ENCODE results near the gene ABLIM2. TPM values are rescaled to one million over a fixed set of nuclear protein-coding genes. Genes with fewer than 3 reads are reported as not detected.

Gene ABLIM2
- total and polyA plus RNA-seq, 2 of the 4 experiments (the other 2 are of a cell fraction), result under 0.01 to 0.10 TPM

DNA sequence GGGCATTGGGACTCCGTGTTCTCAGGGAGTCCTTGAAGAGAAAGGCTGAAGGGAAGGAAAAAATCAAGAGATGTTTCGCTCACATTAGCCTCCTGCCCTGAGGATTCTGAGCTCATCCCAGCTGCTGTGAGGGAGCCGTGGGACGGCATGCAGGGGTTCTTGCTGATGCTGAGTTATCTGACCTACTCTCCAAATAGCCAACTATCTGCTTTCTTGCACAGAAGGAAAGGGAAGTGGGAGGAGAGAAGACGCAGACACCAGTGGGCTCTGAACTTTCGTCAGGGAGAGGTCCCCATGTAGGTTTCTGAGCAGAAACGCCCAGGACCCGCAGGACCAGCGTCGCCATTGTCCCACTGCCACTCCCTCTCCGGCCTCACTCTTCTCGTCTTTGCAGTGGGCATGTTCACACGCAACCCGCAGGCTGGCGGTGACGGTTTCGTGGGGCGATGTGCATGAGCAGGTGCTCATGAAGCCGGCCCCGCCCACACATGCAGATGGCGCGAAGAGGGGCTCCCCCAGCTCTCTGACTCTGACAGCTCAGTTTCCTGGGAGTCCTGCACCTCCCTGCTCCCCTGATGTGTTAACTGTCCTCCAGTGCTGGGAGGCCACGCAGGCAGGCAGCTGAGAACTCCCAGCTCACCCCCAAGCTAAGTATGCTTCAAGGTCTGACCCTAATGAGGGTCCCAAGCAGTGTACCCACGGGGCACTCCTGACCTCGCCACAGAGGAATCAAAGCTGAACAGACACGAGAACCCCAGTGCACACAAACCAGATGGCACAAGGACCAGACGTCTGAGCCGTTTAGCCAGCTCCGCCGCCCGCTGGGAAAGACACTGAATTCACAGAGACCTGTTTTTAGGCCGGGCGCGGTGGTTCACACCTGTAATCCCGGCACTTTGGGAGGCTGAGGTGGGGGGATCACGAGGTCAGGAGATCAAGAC lies 13.6 kb upstream of the ABLIM2 start:
- dilution Hi-C loops (cut with HindIII; ENCODE audit: low sequenced_read_pairs, unreplicated experiment) (no loop called here), intact Hi-C loops (cut with micrococcal nuclease) (no loop called here), in situ Hi-C loops (cut with MboI; ENCODE audit: low sequenced_read_pairs) (no loop called here)
- Histone ChIP-seq H3K27ac (ENCODE audit: insufficient read depth, low read length) (no peak overlapping the region), H3K4me1 (ENCODE audit: control insufficient read depth, insufficient read depth, low read length) (no peaks in the 10 kb centered on the region), H2BK20ac (ENCODE audit: low read depth, low read length) (no peak overlapping the region), H2BK5ac (ENCODE audit: low read depth, low read length, poor library complexity, severe bottlenecking) (no peak overlapping the region), H4K8ac (ENCODE audit: low read depth in 2 of 2, low read length in 2 of 2) (no peak overlapping the region), H3K18ac (ENCODE audit: low read depth, low read length) (no peak overlapping the region), H2BK15ac (ENCODE audit: low read depth, low read length) (no peak overlapping the region), H3K14ac (replicated peaks; ENCODE audit: low read depth, low read length) (no peak overlapping the region), H3K9me3 (ENCODE audit: control insufficient read depth, insufficient read depth, low read length) (peaks cover 11% of the 10 kb centered on the region), H3K4me2 (ENCODE audit: low read depth, low read length) (no peak overlapping the region), H3K23ac (ENCODE audit: low read depth, low read length) (no peak overlapping the region), H3K79me1 (ENCODE audit: low read depth in 1 of 2, low read length in 2 of 2) (no peaks in the 10 kb centered on the region), H3K4ac (ENCODE audit: low read depth, low read length) (no peak overlapping the region), H3K56ac (ENCODE audit: extremely low read depth, insufficient read depth, low read length) (no peak overlapping the region), H3K4me3 (ENCODE audit: insufficient read depth, low read depth, low read length) (no peak overlapping the region), H3K9me1 (ENCODE audit: insufficient read depth, low read length) (no peaks in the 10 kb centered on the region), H2BK120ac (ENCODE audit: low read depth, low read length) (no peak overlapping the region), H3K36me3 (ENCODE audit: control insufficient read depth, insufficient read depth, low read length) (no peaks in the 10 kb centered on the region), H4K20me1 (ENCODE audit: insufficient read depth, low read length) (peaks cover 6% of the 10 kb centered on the region), H2AK5ac (ENCODE audit: low read depth, low read length) (no peak overlapping the region), H2AK9ac (replicated peaks; ENCODE audit: low read depth, low read length, poor library complexity) (peak overlapping the region; percentile 42), H3K9ac (ENCODE audit: low read depth, low read length) (no peak overlapping the region), H2AFZ (replicated peaks; ENCODE audit: low read length, poor library complexity) (no peak overlapping the region), H4K5ac (ENCODE audit: low read depth, low read length) (no peak overlapping the region), H3K27me3 (ENCODE audit: control insufficient read depth, insufficient read depth, low read length) (peaks cover 44% of the 10 kb centered on the region), H4K91ac (ENCODE audit: insufficient read depth, low read depth, low read length) (no peak overlapping the region)
- no peak for ATAC-seq (ENCODE audit: low read depth)
- CTCF ChIA-PET, result no interaction called here
- peak; percentile 56 for DNase-seq
- no TSS peak for BruUV-seq (replicated peaks)
- POLR2A ChIA-PET (ENCODE audit: unreplicated experiment), result no interaction called here
- WGBS, 2 experiments (ENCODE audit: extremely low coverage in 2 of 2, insufficient read length in 1 of 2), result 72% methylated on average over 20 of the region's 36 CpGs; no CpG with 5 or more reads in 1 of the 2 experiments
- no peak for TF ChIP-seq NFE2L2 (IDR thresholded peaks at IDR 0.05; ENCODE audit: low read depth, low read length)
- TF ChIP-seq MAZ (IDR thresholded peaks at IDR 0.05; ENCODE audit: borderline replicate concordance, low read depth, low read length), result no peak
- TF ChIP-seq CEBPB (IDR thresholded peaks at IDR 0.05; ENCODE audit: low read depth, low read length), result no peak
- no peak for TF ChIP-seq MAFK (IDR thresholded peaks at IDR 0.05; ENCODE audit: low read depth, low read length)
- no peak for TF ChIP-seq FOS (IDR thresholded peaks at IDR 0.05; ENCODE audit: low read depth, low read length)
- no peak for TF ChIP-seq ELK1 (IDR thresholded peaks at IDR 0.05; ENCODE audit: borderline replicate concordance, low read depth, low read length)
- no peak for TF ChIP-seq MXI1 (IDR thresholded peaks at IDR 0.05; ENCODE audit: borderline replicate concordance, low read depth, low read length)
- no peak for TF ChIP-seq RCOR1 (IDR thresholded peaks at IDR 0.05; ENCODE audit: insufficient replicate concordance, low read length)
- no peak for TF ChIP-seq CHD1 (IDR thresholded peaks at IDR 0.05; ENCODE audit: low read depth, low read length)
- TF ChIP-seq SMC3 (IDR thresholded peaks at IDR 0.05; ENCODE audit: low read depth, low read length), result no peak
- TF ChIP-seq CTCF (conservative IDR thresholded peaks at IDR 0.05; ENCODE audit: low read depth, low read length), result no peak
- TF ChIP-seq, protein P1, sequence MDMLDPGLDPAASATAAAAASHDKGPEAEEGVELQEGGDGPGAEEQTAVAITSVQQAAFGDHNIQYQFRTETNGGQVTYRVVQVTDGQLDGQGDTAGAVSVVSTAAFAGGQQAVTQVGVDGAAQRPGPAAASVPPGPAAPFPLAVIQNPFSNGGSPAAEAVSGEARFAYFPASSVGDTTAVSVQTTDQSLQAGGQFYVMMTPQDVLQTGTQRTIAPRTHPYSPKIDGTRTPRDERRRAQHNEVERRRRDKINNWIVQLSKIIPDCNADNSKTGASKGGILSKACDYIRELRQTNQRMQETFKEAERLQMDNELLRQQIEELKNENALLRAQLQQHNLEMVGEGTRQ (IDR thresholded peaks at IDR 0.05; ENCODE audit: low read depth, low read length), result no peak
- no peak for TF ChIP-seq RFX5 (IDR thresholded peaks at IDR 0.05; ENCODE audit: low read depth, low read length)
- TF ChIP-seq POLR2A (IDR thresholded peaks at IDR 0.05; ENCODE audit: low read depth, low read length), result no peak
